Measurements from ENCODE around the gene MYL3.
A peak's percentile ranks its signal among the peaks of the same experiment; 100 is the strongest.

The MYL3 gene

DNA sequence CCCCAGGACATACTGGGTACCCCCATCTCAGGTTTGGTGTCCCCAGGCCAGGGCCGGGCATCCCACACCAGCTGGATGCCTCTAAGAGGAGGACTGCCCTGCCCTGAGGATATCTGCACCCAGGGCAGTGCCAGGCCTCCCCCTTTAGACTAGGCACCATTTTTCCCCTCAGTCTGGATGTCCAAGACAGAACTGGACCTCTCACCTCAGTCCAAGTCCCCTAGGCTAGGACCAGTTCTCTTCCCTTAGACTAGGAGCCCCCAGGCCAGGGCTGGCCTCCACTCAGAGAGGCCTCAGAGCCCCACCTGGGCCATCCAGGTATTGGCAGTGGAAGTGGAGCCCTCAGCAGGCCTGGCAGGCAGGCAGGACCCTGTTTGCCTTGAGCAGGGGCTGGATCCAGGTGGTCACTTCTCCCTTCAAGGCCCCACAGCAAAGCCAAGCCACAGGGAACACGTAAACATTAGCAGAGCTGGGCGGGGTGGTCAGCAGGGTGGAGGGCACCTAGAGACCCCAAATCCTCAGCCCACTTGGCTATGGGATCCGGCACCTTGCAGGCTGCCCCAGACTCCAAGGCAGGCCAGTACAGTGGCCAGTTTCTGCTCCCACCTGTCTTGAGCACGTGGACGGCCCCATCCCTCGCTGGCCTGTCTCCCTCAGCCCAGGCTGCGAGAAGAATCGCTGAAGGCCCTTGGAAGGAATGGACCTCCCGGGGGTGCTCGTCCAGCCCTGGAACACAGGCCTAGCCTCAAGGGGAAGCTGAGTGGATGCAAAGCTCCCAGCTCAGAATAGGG is 42.6 kb upstream of the MYL3 start:
- no peak overlapping the region for H3K9ac ChIP-seq (ENCODE audit: low read length)
- DNase-seq (ENCODE audit: low read depth), result no peak

DNA sequence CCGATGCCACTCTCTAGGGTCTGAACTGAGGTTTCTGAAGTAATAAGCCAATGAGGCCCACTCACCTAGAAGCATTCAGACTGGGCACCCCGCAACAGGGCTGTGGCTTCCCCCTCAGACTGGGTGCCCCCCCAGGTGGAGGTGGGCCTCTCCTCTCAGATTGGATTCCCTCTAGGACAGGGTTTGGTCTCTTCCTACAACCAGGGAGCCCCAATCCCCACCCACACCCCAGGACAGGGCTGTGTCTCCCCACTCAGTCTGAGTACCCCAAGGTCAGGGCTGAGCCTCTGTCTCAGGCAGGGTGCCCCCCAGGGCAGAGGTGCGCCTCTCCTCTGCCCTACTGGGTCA is 41.9 kb upstream of the MYL3 start:
- Histone ChIP-seq H3K4me3 (ENCODE audit: low read length) (no peak overlapping the region), H3K36me3 (ENCODE audit: control insufficient read depth, insufficient read depth, low read length, severe bottlenecking) (no peaks in the 10 kb centered on the region), H3K4me1 (ENCODE audit: control insufficient read depth, insufficient read depth, low read length) (peaks cover 22% of the 10 kb centered on the region), H3K9ac (ENCODE audit: low read length) (no peak overlapping the region), H3K27me3 (replicated peaks; ENCODE audit: control insufficient read depth, insufficient read depth, low read length) (peaks cover 7% of the 10 kb centered on the region), H3K9me3 (ENCODE audit: control insufficient read depth, low read length) (no peaks in the 10 kb centered on the region)
- DNase-seq (ENCODE audit: low read depth), result no peak

More for the DNA sequence above, 42.6 kb upstream of the MYL3 start:
- Histone ChIP-seq H3K9me3 (ENCODE audit: control insufficient read depth, low read length) (no peaks in the 10 kb centered on the region), H3K36me3 (ENCODE audit: control insufficient read depth, insufficient read depth, low read length, severe bottlenecking) (no peaks in the 10 kb centered on the region), H3K4me3 (ENCODE audit: low read length) (no peak overlapping the region), H3K27me3 (replicated peaks; ENCODE audit: control insufficient read depth, insufficient read depth, low read length) (peaks cover 7% of the 10 kb centered on the region), H3K4me1 (ENCODE audit: control insufficient read depth, insufficient read depth, low read length) (peaks cover 22% of the 10 kb centered on the region)

DNA sequence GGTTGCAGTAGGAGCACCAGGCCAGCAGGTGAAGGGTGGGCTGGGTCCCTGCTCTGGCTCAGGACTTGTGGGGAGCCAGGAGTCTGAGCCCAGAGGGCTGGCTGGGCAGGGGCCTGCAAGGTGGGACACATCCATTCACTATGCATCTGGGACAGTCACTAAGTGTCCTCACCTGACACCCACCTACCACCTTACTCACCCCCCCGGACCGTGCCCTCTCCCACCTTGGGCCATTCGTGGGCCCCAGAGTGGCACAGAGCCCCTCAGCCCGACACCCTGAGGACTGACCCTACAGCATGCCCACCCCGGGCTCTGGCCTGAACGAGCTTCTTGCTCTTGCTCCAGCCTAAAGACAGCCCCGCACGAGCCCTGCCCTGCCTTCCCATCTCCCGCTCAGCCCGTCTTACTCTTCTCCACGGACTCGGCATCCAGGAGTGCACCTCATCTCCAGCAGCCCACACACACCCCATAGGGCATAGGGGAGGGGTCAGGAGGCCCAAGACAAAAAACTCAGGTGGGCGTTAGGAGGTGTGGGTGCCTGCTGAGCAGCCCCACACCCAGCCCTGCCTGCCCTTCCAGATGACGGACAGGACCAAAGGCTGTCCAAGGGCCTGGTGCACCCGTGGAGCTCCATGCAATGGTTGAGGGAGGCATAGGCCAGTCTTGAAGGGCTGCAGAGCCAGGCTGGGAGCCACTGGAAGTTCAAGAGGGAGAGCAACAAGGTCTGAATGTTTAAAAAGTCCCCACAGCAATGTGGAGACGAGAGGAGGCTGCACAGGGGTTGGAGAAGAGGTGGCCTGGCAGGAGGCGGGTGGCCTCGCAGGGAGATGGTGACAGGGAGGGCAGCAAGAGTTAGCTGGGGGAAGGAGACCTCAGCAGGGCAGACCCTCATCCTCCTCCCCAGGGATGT is 41.3 kb upstream of the MYL3 start:
- H3K9ac ChIP-seq (ENCODE audit: low read length), result no peak overlapping the region
- H3K27me3 ChIP-seq (replicated peaks; ENCODE audit: control insufficient read depth, insufficient read depth, low read length), result peaks cover 7% of the 10 kb centered on the region
- no peaks in the 10 kb centered on the region for H3K36me3 ChIP-seq (ENCODE audit: control insufficient read depth, insufficient read depth, low read length, severe bottlenecking)
- no peak for DNase-seq (ENCODE audit: low read depth)
- H3K4me1 ChIP-seq (ENCODE audit: control insufficient read depth, insufficient read depth, low read length), result peaks cover 19% of the 10 kb centered on the region
- H3K9me3 ChIP-seq (ENCODE audit: control insufficient read depth, low read length), result no peaks in the 10 kb centered on the region
- no peak overlapping the region for H3K4me3 ChIP-seq (ENCODE audit: low read length)

DNA sequence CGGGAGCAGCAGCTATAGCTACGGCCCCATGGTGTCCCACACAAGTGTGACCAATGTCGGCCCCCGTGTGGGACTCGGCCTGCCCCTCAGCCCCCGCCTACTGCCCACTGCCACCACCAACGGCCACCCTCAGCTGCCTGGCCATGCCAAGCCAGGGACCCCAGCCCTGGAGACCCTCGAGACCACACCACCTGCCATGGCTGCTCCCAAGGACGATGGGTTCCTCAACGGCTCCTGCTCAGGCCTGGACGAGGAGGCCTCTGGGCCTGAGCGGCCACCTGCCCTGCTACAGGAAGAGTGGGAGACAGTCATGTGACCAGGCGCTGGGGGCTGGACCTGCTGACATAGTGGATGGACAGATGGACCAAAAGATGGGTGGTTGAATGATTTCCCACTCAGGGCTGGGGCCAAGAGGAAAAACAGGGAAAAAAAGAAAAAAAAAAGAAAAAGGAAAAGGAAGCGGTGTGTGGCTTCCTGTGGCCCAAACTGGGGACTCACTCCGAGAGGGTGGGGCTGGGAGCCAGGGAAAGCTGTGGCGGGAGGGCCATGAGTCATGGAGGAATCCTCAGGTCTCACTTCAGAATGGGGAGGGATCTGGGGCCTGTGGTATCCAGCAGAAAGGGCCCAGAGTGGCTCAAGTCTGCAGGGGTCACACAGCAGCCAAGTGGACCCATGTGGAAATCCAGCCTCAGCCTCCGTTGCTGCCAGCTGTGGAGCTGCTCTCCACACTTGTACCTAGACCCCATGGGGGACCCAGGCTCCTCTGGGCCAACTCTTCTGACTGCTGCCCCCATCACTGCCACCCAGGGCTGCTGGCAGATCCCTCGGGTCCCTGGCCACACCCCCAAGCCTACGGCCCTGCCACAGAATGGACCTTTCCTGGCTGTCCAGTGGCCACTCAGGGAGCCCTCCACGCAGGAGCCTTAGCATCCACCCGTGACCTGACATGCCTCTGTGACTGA is 40.4 kb upstream of the MYL3 start:
- no peak overlapping the region for H3K4me3 ChIP-seq (ENCODE audit: low read length)
- H3K4me1 ChIP-seq (ENCODE audit: control insufficient read depth, insufficient read depth, low read length), result peaks cover 10% of the 10 kb centered on the region
- no peak overlapping the region for H3K9ac ChIP-seq (ENCODE audit: low read length)
- H3K27me3 ChIP-seq (replicated peaks; ENCODE audit: control insufficient read depth, insufficient read depth, low read length), result peaks cover 7% of the 10 kb centered on the region
- H3K9me3 ChIP-seq (ENCODE audit: control insufficient read depth, low read length), result no peaks in the 10 kb centered on the region
- H3K36me3 ChIP-seq (ENCODE audit: control insufficient read depth, insufficient read depth, low read length, severe bottlenecking), result no peaks in the 10 kb centered on the region
- DNase-seq (ENCODE audit: low read depth), result peak; percentile 22

DNA sequence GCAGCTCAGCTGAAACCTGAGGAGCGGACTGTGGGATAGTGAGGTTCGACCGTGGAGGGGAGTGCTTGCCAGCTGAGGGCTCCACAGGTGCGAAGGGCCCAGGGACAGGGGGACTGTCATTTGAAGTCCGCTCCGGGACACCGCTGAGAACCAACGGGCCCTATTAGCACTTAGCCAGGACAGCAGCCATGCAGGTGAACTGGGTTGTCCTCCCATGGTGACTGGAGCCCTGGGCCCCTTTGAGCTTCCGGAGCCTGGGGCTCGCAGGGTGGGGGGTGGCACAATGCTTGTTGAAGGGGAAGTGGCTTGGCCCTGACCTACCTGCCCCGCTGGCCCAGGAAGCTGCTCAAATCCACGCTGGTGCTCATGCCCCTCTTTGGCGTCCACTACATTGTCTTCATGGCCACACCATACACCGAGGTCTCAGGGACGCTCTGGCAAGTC is 39.0 kb upstream of the MYL3 start:
- Histone ChIP-seq H3K36me3 (ENCODE audit: control insufficient read depth, insufficient read depth, low read length, severe bottlenecking) (no peaks in the 10 kb centered on the region), H3K9ac (ENCODE audit: low read length) (no peak overlapping the region), H3K4me3 (ENCODE audit: low read length) (no peak overlapping the region), H3K27me3 (replicated peaks; ENCODE audit: control insufficient read depth, insufficient read depth, low read length) (peaks cover 7% of the 10 kb centered on the region), H3K4me1 (ENCODE audit: control insufficient read depth, insufficient read depth, low read length) (no peaks in the 10 kb centered on the region), H3K9me3 (ENCODE audit: control insufficient read depth, low read length) (no peaks in the 10 kb centered on the region)
- no peak for DNase-seq (ENCODE audit: low read depth)

DNA sequence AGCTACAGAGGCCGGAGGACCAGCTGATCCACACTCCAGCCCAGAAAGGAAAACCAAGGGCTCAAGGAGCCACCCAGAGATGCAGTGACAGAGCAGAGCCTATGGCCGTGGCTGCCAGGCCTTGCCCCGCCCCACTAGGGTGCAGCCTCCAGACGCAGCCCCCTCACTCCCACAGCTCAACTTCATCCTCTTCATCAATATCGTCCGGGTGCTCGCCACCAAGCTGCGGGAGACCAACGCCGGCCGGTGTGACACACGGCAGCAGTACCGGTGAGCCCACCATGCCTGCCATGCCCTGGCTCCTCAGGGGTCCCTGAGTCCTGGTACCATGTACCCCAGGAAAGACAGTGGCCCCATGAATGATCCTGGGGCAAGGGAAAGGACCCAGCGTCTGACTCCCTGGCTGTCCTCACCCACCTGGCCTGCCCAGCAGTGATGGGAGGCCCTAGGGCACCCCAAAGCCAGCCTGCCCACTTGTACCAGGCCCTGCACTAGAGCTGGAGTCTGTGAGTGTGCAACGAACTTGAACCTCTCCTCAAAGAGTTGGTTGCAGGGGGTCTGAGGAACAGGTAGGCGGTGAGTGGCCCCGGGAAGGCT is 38.4 kb upstream of the MYL3 start:
- no peak for DNase-seq (ENCODE audit: low read depth)
- Histone ChIP-seq H3K4me3 (ENCODE audit: low read length) (no peak overlapping the region), H3K4me1 (ENCODE audit: control insufficient read depth, insufficient read depth, low read length) (no peaks in the 10 kb centered on the region), H3K9me3 (ENCODE audit: control insufficient read depth, low read length) (no peaks in the 10 kb centered on the region), H3K36me3 (ENCODE audit: control insufficient read depth, insufficient read depth, low read length, severe bottlenecking) (no peaks in the 10 kb centered on the region), H3K9ac (ENCODE audit: low read length) (no peak overlapping the region), H3K27me3 (replicated peaks; ENCODE audit: control insufficient read depth, insufficient read depth, low read length) (peaks cover 7% of the 10 kb centered on the region)

DNA sequence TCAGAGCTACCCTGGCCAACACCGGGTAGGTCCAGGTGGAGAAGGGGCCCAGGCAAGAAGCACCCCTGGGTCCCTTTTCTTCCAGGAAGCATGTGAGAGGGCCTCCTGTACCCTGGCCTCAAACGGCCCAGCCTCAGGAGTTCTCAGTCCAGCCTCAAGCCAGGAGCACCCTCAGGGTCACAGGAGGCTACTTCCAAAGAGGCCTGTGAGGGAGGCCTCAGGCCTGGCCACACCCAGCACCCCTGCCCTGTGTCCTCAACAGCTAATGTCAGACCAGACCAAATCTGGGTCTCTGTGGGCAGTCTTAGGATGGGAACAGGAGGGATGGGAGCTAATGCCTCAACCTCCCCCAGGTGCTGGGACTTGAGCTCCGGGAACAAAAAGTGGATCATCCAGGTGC is 37.8 kb upstream of the MYL3 start:
- Histone ChIP-seq H3K36me3 (ENCODE audit: control insufficient read depth, insufficient read depth, low read length, severe bottlenecking) (no peaks in the 10 kb centered on the region), H3K4me3 (ENCODE audit: low read length) (no peak overlapping the region)
- DNase-seq (ENCODE audit: low read depth), result no peak

DNA sequence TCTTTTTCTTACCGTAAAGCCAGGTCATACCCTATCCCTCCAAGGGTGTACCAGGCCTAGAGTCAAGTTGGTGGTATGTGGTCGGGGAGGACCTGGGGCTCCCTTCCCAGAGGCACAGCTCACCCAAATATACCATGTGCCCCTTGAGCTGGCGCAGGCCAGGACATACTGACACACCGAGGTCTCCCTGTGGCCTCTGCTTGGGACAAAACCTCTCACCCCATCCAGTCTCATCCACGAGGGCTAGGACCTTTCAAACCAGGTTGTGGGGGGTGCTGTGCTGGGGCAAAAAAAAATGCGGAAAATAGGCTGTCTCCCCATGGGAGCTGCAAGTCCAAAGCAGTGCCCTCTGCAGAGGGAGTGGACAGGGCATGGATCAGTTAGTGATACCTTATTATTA is 37.1 kb upstream of the MYL3 start:
- no peak for DNase-seq (ENCODE audit: low read depth)
- H3K27me3 ChIP-seq (replicated peaks; ENCODE audit: control insufficient read depth, insufficient read depth, low read length), result no peaks in the 10 kb centered on the region
- no peaks in the 10 kb centered on the region for H3K36me3 ChIP-seq (ENCODE audit: control insufficient read depth, insufficient read depth, low read length, severe bottlenecking)
- H3K4me3 ChIP-seq (ENCODE audit: low read length), result no peak overlapping the region
- no peak overlapping the region for H3K9ac ChIP-seq (ENCODE audit: low read length)
- H3K4me1 ChIP-seq (ENCODE audit: control insufficient read depth, insufficient read depth, low read length), result no peaks in the 10 kb centered on the region
- no peaks in the 10 kb centered on the region for H3K9me3 ChIP-seq (ENCODE audit: control insufficient read depth, low read length)

More for the DNA sequence above, 37.8 kb upstream of the MYL3 start:
- Histone ChIP-seq H3K4me1 (ENCODE audit: control insufficient read depth, insufficient read depth, low read length) (no peaks in the 10 kb centered on the region), H3K27me3 (replicated peaks; ENCODE audit: control insufficient read depth, insufficient read depth, low read length) (peaks cover 5% of the 10 kb centered on the region), H3K9me3 (ENCODE audit: control insufficient read depth, low read length) (no peaks in the 10 kb centered on the region), H3K9ac (ENCODE audit: low read length) (no peak overlapping the region)

DNA sequence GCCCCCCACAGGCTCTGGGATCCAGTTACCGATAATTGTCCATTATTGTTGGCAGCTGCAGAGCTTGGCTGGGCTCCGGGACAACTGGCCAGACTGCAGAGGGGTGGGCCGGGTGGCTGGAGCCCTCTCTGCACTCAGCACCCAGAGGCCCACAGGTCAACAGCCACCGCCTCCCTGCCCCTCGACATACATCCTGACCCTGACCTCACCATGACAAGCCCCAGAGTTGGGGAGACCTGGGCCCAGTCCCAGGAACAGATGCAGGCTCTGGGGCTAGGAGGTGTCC is 36.7 kb upstream of the MYL3 start:
- DNase-seq (ENCODE audit: low read depth), result no peak
- Histone ChIP-seq H3K9ac (ENCODE audit: low read length) (no peak overlapping the region), H3K27me3 (replicated peaks; ENCODE audit: control insufficient read depth, insufficient read depth, low read length) (no peaks in the 10 kb centered on the region), H3K4me1 (ENCODE audit: control insufficient read depth, insufficient read depth, low read length) (no peaks in the 10 kb centered on the region), H3K4me3 (ENCODE audit: low read length) (no peak overlapping the region), H3K9me3 (ENCODE audit: control insufficient read depth, low read length) (no peaks in the 10 kb centered on the region), H3K36me3 (ENCODE audit: control insufficient read depth, insufficient read depth, low read length, severe bottlenecking) (no peaks in the 10 kb centered on the region)

DNA sequence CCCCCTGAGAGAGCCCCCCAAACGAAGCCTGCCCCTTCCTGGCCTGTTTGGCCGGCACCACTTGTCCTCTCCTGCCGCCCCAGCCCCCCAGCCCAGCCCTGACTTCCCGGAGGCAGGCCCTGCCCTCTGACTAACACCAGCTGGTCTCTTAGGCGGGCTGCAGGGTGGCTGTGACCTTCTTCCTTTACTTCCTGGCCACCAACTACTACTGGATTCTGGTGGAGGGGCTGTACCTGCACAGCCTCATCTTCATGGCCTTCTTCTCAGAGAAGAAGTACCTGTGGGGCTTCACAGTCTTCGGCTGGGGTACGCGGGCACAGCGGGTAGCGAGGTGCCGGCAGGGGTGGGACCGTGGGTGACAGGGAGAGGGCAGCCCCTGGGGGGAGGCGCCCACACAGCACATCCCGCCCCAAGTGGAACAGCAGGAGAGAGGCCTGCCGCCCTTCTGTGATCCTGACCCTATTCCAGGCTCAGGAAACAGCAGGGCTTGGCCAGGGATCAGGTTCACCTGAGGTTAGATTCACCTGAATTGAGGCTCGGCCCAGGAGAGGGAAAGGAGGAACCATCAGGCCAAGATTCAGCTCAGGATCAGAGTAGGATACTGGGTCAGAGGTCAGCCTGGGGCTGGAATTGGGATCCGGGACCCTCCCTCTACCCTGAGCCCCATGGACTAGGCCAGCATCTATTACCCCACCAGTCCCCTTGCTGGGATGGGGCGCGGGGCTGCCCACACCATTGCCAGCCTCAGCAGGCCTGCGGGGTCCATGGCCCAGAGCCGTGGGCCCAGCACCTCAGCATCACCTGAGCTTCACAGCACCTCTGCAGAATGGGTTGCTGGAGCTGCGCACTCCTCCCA is 36.1 kb upstream of the MYL3 start:
- Histone ChIP-seq H3K4me3 (ENCODE audit: low read length) (no peak overlapping the region), H3K36me3 (ENCODE audit: control insufficient read depth, insufficient read depth, low read length, severe bottlenecking) (no peaks in the 10 kb centered on the region), H3K4me1 (ENCODE audit: control insufficient read depth, insufficient read depth, low read length) (no peaks in the 10 kb centered on the region), H3K9ac (ENCODE audit: low read length) (no peak overlapping the region), H3K9me3 (ENCODE audit: control insufficient read depth, low read length) (no peaks in the 10 kb centered on the region), H3K27me3 (replicated peaks; ENCODE audit: control insufficient read depth, insufficient read depth, low read length) (no peaks in the 10 kb centered on the region)
- DNase-seq (ENCODE audit: low read depth), result no peak
